Astrocyte of the spinal cord (primary cell): Measurements from ENCODE around the gene ZNF277.

Experiments used
- DNase-seq: peaks from one replicate; pipeline ENCODE4 v3.0.0; 2011; ENCODE audit warnings: low read depth, low spot score
- H3K4me3 ChIP-seq: 2 replicates; pipeline ENCODE4 v1.5.1; 2011; ENCODE audit warnings: low read depth, mild to moderate bottlenecking, low read length, moderate library complexity
- CTCF ChIP-seq: IDR thresholded peaks from 2 replicates; pipeline ENCODE4 v1.5.1; 2012; ENCODE audit warnings: low read depth, mild to moderate bottlenecking, low read length, inconsistent platforms
- in situ Hi-C: cut with HindIII; loops from 2 replicates; pipeline ENCODE4 v1.10.0; 2017; ENCODE audit warnings: low sequenced_read_pairs

ZNF277 gene

GRCh38 chr7:112362731-112363131 lies 156.2 kb downstream of the ZNF277 start:
- no peak overlapping the region for H3K4me3 ChIP-seq
- DNase-seq = peak; percentile 37
- TF ChIP-seq CTCF = no peak
- in situ Hi-C loops = no loop called here

- no peak for TF ChIP-seq CTCF
- no peak for DNase-seq
- in situ Hi-C loops = no loop called here
- no peak overlapping the region for H3K4me3 ChIP-seq
Observed at GRCh38 chr7:112364388-112364787, 157.9 kb downstream of the ZNF277 start.

GRCh38 chr7:112365551-112365950 lies 159.1 kb downstream of the ZNF277 start:
- no peak for DNase-seq
- TF ChIP-seq CTCF = no peak
- H3K4me3 ChIP-seq = no peak overlapping the region
- in situ Hi-C loops = no loop called here

GRCh38 chr7:112366886-112367285 lies 160.4 kb downstream of the ZNF277 start:
- no peak overlapping the region for H3K4me3 ChIP-seq
- DNase-seq = no peak
- in situ Hi-C loops = no loop called here
- no peak for TF ChIP-seq CTCF

- H3K4me3 ChIP-seq = no peak overlapping the region
- no peak for DNase-seq
- TF ChIP-seq CTCF = no peak
- in situ Hi-C loops = no loop called here
Observed at GRCh38 chr7:112370436-112370835, 163.9 kb downstream of the ZNF277 start.

- in situ Hi-C loops = no loop called here
- TF ChIP-seq CTCF = no peak
- no peak overlapping the region for H3K4me3 ChIP-seq
- DNase-seq = no peak
Observed at GRCh38 chr7:112371701-112372100, 165.2 kb downstream of the ZNF277 start.

GRCh38 chr7:112372101-112372500 lies 165.6 kb downstream of the ZNF277 start:
- in situ Hi-C loops = no loop called here
- no peak overlapping the region for H3K4me3 ChIP-seq
- no peak for DNase-seq
- no peak for TF ChIP-seq CTCF
